Measurements from ENCODE around the gene AGFG1.

GRCh38 chr2:227450311-227450841, 21.6 kb upstream of the AGFG1 start:
- TF ChIP-seq CTCF (IDR thresholded peaks at IDR 0.05; ENCODE audit: insufficient read depth, low read depth, low read length) (no peak), EZH2 (IDR thresholded peaks at IDR 0.05; ENCODE audit: insufficient read depth, low read length) (no peak)

All from astrocyte (in vitro differentiated cells and primary cell).